Measurements from ENCODE around the gene TMEM117.
"Not testable (repeated sequence)": the region's sequence is repeated elsewhere in the genome, so short reads cannot be mapped to it uniquely, and the experiment has no call there.

Gene TMEM117

GRCh38 chr12:43869184-43869583 lies 33.3 kb downstream of the TMEM117 start:
- TF ChIP-seq ZNF565 (CRISPR knock-in tag; conservative IDR thresholded peaks at IDR 0.05; ENCODE audit: low read depth) (no peak), PATZ1 (CRISPR knock-in tag; IDR thresholded peaks at IDR 0.05; ENCODE audit: borderline replicate concordance) (no peak), OSR1 (CRISPR knock-in tag; IDR thresholded peaks at IDR 0.05) (no peak), SNAI2 (CRISPR knock-in tag; IDR thresholded peaks at IDR 0.05) (no peak), ARNTL (CRISPR knock-in tag; IDR thresholded peaks at IDR 0.05; ENCODE audit: borderline replicate concordance, low read depth) (no peak), CSRNP3 (CRISPR knock-in tag; IDR thresholded peaks at IDR 0.05) (no peak), TCF4 (CRISPR knock-in tag; IDR thresholded peaks at IDR 0.05; ENCODE audit: borderline replicate concordance) (no peak), ZNF8 (CRISPR knock-in tag; IDR thresholded peaks at IDR 0.05) (no peak), GLIS3 (CRISPR knock-in tag; IDR thresholded peaks at IDR 0.05) (no peak)
- ATAC-seq = no peak

- ATAC-seq = not testable (repeated sequence)
Measured at GRCh38 chr12:43869765-43870164, 33.9 kb downstream of the TMEM117 start.

- not testable (repeated sequence) for ATAC-seq
Measured at GRCh38 chr12:43871258-43871657, 35.4 kb downstream of the TMEM117 start.

GRCh38 chr12:43872396-43872795 lies 36.5 kb downstream of the TMEM117 start:
- ATAC-seq = no peak
- TF ChIP-seq CREB5 (CRISPR knock-in tag; IDR thresholded peaks at IDR 0.05; ENCODE audit: low read depth) (no peak), CSDC2 (CRISPR knock-in tag; IDR thresholded peaks at IDR 0.05) (no peak), OSR1 (CRISPR knock-in tag; IDR thresholded peaks at IDR 0.05) (no peak), ZNF8 (CRISPR knock-in tag; IDR thresholded peaks at IDR 0.05) (no peak), BACH2 (CRISPR knock-in tag; IDR thresholded peaks at IDR 0.05; ENCODE audit: borderline replicate concordance) (no peak), ZNF70 (CRISPR knock-in tag; IDR thresholded peaks at IDR 0.05) (no peak), POU6F1 (CRISPR knock-in tag; IDR thresholded peaks at IDR 0.05; ENCODE audit: borderline replicate concordance, low read depth) (no peak), TOX (CRISPR knock-in tag; IDR thresholded peaks at IDR 0.05; ENCODE audit: borderline replicate concordance) (no peak), RARB (CRISPR knock-in tag; IDR thresholded peaks at IDR 0.05) (no peak), CSRNP3 (CRISPR knock-in tag; IDR thresholded peaks at IDR 0.05) (no peak), ZFP3 (CRISPR knock-in tag; IDR thresholded peaks at IDR 0.05) (no peak), PPARA (CRISPR knock-in tag; IDR thresholded peaks at IDR 0.05; ENCODE audit: borderline replicate concordance) (no peak)

GRCh38 chr12:43878050-43878449 lies 42.2 kb downstream of the TMEM117 start:
- no peak for ATAC-seq
- TF ChIP-seq TSHZ2 (CRISPR knock-in tag; IDR thresholded peaks at IDR 0.05) = no peak
- no peak for TF ChIP-seq RARB (CRISPR knock-in tag; IDR thresholded peaks at IDR 0.05)
- no peak for TF ChIP-seq CSRNP3 (CRISPR knock-in tag; IDR thresholded peaks at IDR 0.05)
- TF ChIP-seq ISL1 (CRISPR knock-in tag; IDR thresholded peaks at IDR 0.05) = no peak
- TF ChIP-seq SNAI2 (CRISPR knock-in tag; IDR thresholded peaks at IDR 0.05) = no peak
- TF ChIP-seq BACH2 (CRISPR knock-in tag; IDR thresholded peaks at IDR 0.05; ENCODE audit: borderline replicate concordance) = no peak
- no peak for TF ChIP-seq OSR1 (CRISPR knock-in tag; IDR thresholded peaks at IDR 0.05)
- no peak for TF ChIP-seq PPARA (CRISPR knock-in tag; IDR thresholded peaks at IDR 0.05; ENCODE audit: borderline replicate concordance)
- no peak for TF ChIP-seq POU6F1 (CRISPR knock-in tag; IDR thresholded peaks at IDR 0.05; ENCODE audit: borderline replicate concordance, low read depth)

All from SK-N-SH treated with all-trans-retinoic acid at 6 μM for 48 hours (cell line).